ENCODE results near the gene FN3K.
"Not testable (repeated sequence)": the region's sequence is repeated elsewhere in the genome, so short reads cannot be mapped to it uniquely, and the experiment has no call there.

The FN3K gene

GRCh38 chr17:82743344-82744219 is 8.2 kb downstream of the FN3K start:
- H2BK15ac ChIP-seq (ENCODE audit: low read depth, poor library complexity, severe bottlenecking), result no peak overlapping the region
- H2BK120ac ChIP-seq (ENCODE audit: low read depth, low read length), result no peak overlapping the region
- H4K91ac ChIP-seq (ENCODE audit: low read length), result no peak overlapping the region
- no peak overlapping the region for H3K27ac ChIP-seq (ENCODE audit: low read length, poor library complexity, severe bottlenecking)
- H4K8ac ChIP-seq (ENCODE audit: low read length), result no peak overlapping the region
- 81% methylated on average over 15 of the region's 16 CpGs for WGBS
- no peak for DNase-seq
- no peaks in the 10 kb centered on the region for H3K4me1 ChIP-seq (ENCODE audit: control insufficient read depth, insufficient read depth, low read depth, low read length)
- H2AK5ac ChIP-seq (ENCODE audit: low read length, severe bottlenecking), result no peak overlapping the region
- H2BK5ac ChIP-seq (ENCODE audit: low read depth, low read length, poor library complexity, severe bottlenecking), result no peak overlapping the region
- no peak overlapping the region for H2BK12ac ChIP-seq (ENCODE audit: low read length in 2 of 2)
- no peak overlapping the region for H3K4me2 ChIP-seq (ENCODE audit: low read length, poor library complexity, severe bottlenecking)
- no peak overlapping the region for H3K23ac ChIP-seq (ENCODE audit: low read length in 2 of 2)
- no peak overlapping the region for H2AFZ ChIP-seq (ENCODE audit: low read depth, low read length)
- H3K4ac ChIP-seq (ENCODE audit: low read depth in 1 of 2, low read length in 2 of 2), result no peak overlapping the region
- no peaks in the 10 kb centered on the region for H3K27me3 ChIP-seq (ENCODE audit: control insufficient read depth in 1 of 2, insufficient read depth in 1 of 2, low read length in 2 of 2)
- no peaks in the 10 kb centered on the region for H3K79me1 ChIP-seq (replicated peaks; ENCODE audit: low read length, poor library complexity, severe bottlenecking)
- no peak overlapping the region for H3K9ac ChIP-seq (ENCODE audit: low read length)
- H3K18ac ChIP-seq (ENCODE audit: low read depth in 1 of 2, low read length in 2 of 2), result no peak overlapping the region
- peaks cover 27 to 40% of the 10 kb centered on the region in 2 experiments for H3K36me3 ChIP-seq (ENCODE audit: control insufficient read depth in 1 of 2, insufficient read depth in 2 of 2, low read depth in 1 of 2, low read length in 2 of 2)
- H3K9me3 ChIP-seq (ENCODE audit: control insufficient read depth, low read length), result peaks cover 29% of the 10 kb centered on the region
- H3K4me3 ChIP-seq (ENCODE audit: insufficient read depth in 1 of 2, low read depth in 1 of 2, low read length in 2 of 2), result no peak overlapping the region
- H3K14ac ChIP-seq (ENCODE audit: low read length in 2 of 2), result no peak overlapping the region

- H3K79me1 ChIP-seq (replicated peaks; ENCODE audit: low read length, poor library complexity, severe bottlenecking); H3K18ac ChIP-seq (ENCODE audit: low read depth in 1 of 2, low read length in 2 of 2); H3K9ac ChIP-seq (ENCODE audit: low read length); H3K4ac ChIP-seq (ENCODE audit: low read depth in 1 of 2, low read length in 2 of 2); H3K4me1 ChIP-seq (ENCODE audit: control insufficient read depth, insufficient read depth, low read depth, low read length); H3K4me2 ChIP-seq (ENCODE audit: low read length, poor library complexity, severe bottlenecking); H4K8ac ChIP-seq (ENCODE audit: low read length); H2BK12ac ChIP-seq (ENCODE audit: low read length in 2 of 2); H3K4me3 ChIP-seq (ENCODE audit: insufficient read depth in 1 of 2, low read depth in 1 of 2, low read length in 2 of 2); H4K91ac ChIP-seq (ENCODE audit: low read length); H2BK5ac ChIP-seq (ENCODE audit: low read depth, low read length, poor library complexity, severe bottlenecking); H2AK5ac ChIP-seq (ENCODE audit: low read length, severe bottlenecking); H3K23ac ChIP-seq (ENCODE audit: low read length in 2 of 2); H2AFZ ChIP-seq (ENCODE audit: low read depth, low read length); DNase-seq; H2BK15ac ChIP-seq (ENCODE audit: low read depth, poor library complexity, severe bottlenecking); H2BK120ac ChIP-seq (ENCODE audit: low read depth, low read length); H3K27ac ChIP-seq (ENCODE audit: low read length, poor library complexity, severe bottlenecking); H3K27me3 ChIP-seq (ENCODE audit: control insufficient read depth in 1 of 2, insufficient read depth in 1 of 2, low read length in 2 of 2); H3K14ac ChIP-seq (ENCODE audit: low read length in 2 of 2): not testable (repeated sequence)
- Histone ChIP-seq H3K36me3 (ENCODE audit: control insufficient read depth in 1 of 2, insufficient read depth in 2 of 2, low read depth in 1 of 2, low read length in 2 of 2) (peaks cover 25 to 38% of the 10 kb centered on the region in 2 experiments), H3K9me3 (ENCODE audit: control insufficient read depth, low read length) (peaks cover 29% of the 10 kb centered on the region)
- 48% methylated on average over 4 of the region's 7 CpGs for WGBS
Measured at GRCh38 chr17:82744736-82745135, 9.3 kb downstream of the FN3K start.

- Histone ChIP-seq H3K4me2 (ENCODE audit: low read length, poor library complexity, severe bottlenecking) (no peak overlapping the region), H3K36me3 (ENCODE audit: control insufficient read depth in 1 of 2, insufficient read depth in 2 of 2, low read depth in 1 of 2, low read length in 2 of 2) (peaks cover 21 to 30% of the 10 kb centered on the region in 2 experiments), H4K91ac (ENCODE audit: low read length) (no peak overlapping the region), H2BK5ac (ENCODE audit: low read depth, low read length, poor library complexity, severe bottlenecking) (no peak overlapping the region), H3K79me1 (replicated peaks; ENCODE audit: low read length, poor library complexity, severe bottlenecking) (no peaks in the 10 kb centered on the region), H2BK12ac (ENCODE audit: low read length in 2 of 2) (no peak overlapping the region), H3K4me3 (ENCODE audit: insufficient read depth in 1 of 2, low read depth in 1 of 2, low read length in 2 of 2) (no peak overlapping the region), H3K23ac (ENCODE audit: low read length in 2 of 2) (no peak overlapping the region), H3K9ac (ENCODE audit: low read length) (no peak overlapping the region), H2BK15ac (ENCODE audit: low read depth, poor library complexity, severe bottlenecking) (no peak overlapping the region), H3K4ac (ENCODE audit: low read depth in 1 of 2, low read length in 2 of 2) (no peak overlapping the region), H4K8ac (ENCODE audit: low read length) (no peak overlapping the region), H2BK120ac (ENCODE audit: low read depth, low read length) (no peak overlapping the region), H2AK5ac (ENCODE audit: low read length, severe bottlenecking) (no peak overlapping the region), H3K18ac (ENCODE audit: low read depth in 1 of 2, low read length in 2 of 2) (no peak overlapping the region), H3K9me3 (ENCODE audit: control insufficient read depth, low read length) (peaks cover 23% of the 10 kb centered on the region), H3K4me1 (ENCODE audit: control insufficient read depth, insufficient read depth, low read depth, low read length) (no peaks in the 10 kb centered on the region), H3K14ac (ENCODE audit: low read length in 2 of 2) (no peak overlapping the region), H3K27me3 (ENCODE audit: control insufficient read depth in 1 of 2, insufficient read depth in 1 of 2, low read length in 2 of 2) (no peaks in the 10 kb centered on the region), H2AFZ (ENCODE audit: low read depth, low read length) (no peak overlapping the region), H3K27ac (ENCODE audit: low read length, poor library complexity, severe bottlenecking) (no peak overlapping the region)
- WGBS, result 87% methylated on average over 8 of the region's 8 CpGs
- DNase-seq, result no peak
Measured at GRCh38 chr17:82745524-82745923, 10.1 kb downstream of the FN3K start.

- Histone ChIP-seq H2AFZ (ENCODE audit: low read depth, low read length) (no peak overlapping the region), H3K14ac (ENCODE audit: low read length in 2 of 2) (no peak overlapping the region), H2AK5ac (ENCODE audit: low read length, severe bottlenecking) (no peak overlapping the region), H2BK5ac (ENCODE audit: low read depth, low read length, poor library complexity, severe bottlenecking) (no peak overlapping the region), H3K79me1 (replicated peaks; ENCODE audit: low read length, poor library complexity, severe bottlenecking) (peaks cover 7% of the 10 kb centered on the region), H3K36me3 (ENCODE audit: control insufficient read depth in 1 of 2, insufficient read depth in 2 of 2, low read depth in 1 of 2, low read length in 2 of 2) (peaks cover under 1 to 2% of the 10 kb centered on the region in 2 experiments), H3K4me3 (ENCODE audit: insufficient read depth in 1 of 2, low read depth in 1 of 2, low read length in 2 of 2) (no peak overlapping the region), H2BK12ac (ENCODE audit: low read length in 2 of 2) (no peak overlapping the region), H2BK120ac (ENCODE audit: low read depth, low read length) (no peak overlapping the region), H2BK15ac (ENCODE audit: low read depth, poor library complexity, severe bottlenecking) (no peak overlapping the region), H3K18ac (ENCODE audit: low read depth in 1 of 2, low read length in 2 of 2) (no peak overlapping the region), H3K4me2 (ENCODE audit: low read length, poor library complexity, severe bottlenecking) (no peak overlapping the region), H4K8ac (ENCODE audit: low read length) (no peak overlapping the region), H3K9ac (ENCODE audit: low read length) (no peak overlapping the region), H3K27ac (ENCODE audit: low read length, poor library complexity, severe bottlenecking) (no peak overlapping the region), H3K23ac (ENCODE audit: low read length in 2 of 2) (no peak overlapping the region), H3K4me1 (ENCODE audit: control insufficient read depth, insufficient read depth, low read depth, low read length) (peaks cover 9% of the 10 kb centered on the region), H3K9me3 (ENCODE audit: control insufficient read depth, low read length) (peaks cover 11% of the 10 kb centered on the region), H3K4ac (ENCODE audit: low read depth in 1 of 2, low read length in 2 of 2) (no peak overlapping the region), H3K27me3 (ENCODE audit: control insufficient read depth in 1 of 2, insufficient read depth in 1 of 2, low read length in 2 of 2) (no peaks in the 10 kb centered on the region), H4K91ac (ENCODE audit: low read length) (no peak overlapping the region)
- no peak for DNase-seq
- 97% methylated on average over 15 of the region's 16 CpGs for WGBS
Measured at GRCh38 chr17:82748756-82749155, 13.3 kb downstream of the FN3K start.

All from mesenchymal stem cell (in vitro differentiated cells and primary cell).